Erythroblast (primary cell): Measurements from ENCODE around the gene WRAP73.

Experiments
- DNase-seq, 2 experiments: peaks; one replicate each; lab custom pipeline; 2025; lab: John Stamatoyannopoulos, UW
- GATA1 ChIP-seq: IDR thresholded peaks from 2 replicates; pipeline ENCODE4 v1.6.1; 2011; ENCODE audit warnings: low read depth, mild to moderate bottlenecking, control low read depth, low read length, moderate library complexity
- POLR2A ChIP-seq: IDR thresholded peaks from 2 replicates; pipeline ENCODE4 v1.6.1; 2011; ENCODE audit warnings: mild to moderate bottlenecking, low read length

WRAP73 gene

DNA sequence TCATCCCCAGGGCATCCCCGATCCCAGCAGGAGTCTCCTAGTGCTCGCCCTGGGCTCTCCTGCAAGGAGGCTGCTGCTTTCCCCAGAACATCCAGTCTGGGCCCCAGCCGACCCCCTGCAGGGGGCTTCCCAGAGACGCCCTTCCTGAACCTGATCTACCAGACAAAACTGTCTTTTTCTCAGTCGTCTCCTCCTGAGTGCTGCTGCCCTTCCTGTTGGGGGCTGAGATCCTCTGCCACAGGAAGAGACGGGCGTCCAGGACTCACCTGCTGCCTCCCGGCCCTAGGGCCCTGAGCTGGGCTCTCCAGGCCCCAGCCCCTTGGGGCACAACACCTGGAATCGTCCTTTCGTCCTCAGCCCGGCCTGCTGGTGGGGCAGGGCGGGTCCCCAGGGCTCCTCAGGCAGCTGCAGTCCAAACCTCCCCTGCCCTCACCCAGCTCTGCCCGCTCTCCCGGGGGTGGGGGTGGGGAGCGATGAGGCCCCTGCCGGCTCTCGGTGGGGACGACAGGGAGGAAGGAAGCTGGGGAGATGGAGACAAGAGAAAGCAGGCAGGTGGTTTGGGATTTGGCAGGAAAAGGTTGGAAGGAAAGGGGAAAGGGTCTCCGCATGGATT, 39.3 kb upstream of the WRAP73 start:
- no peak for DNase-seq
- TF ChIP-seq POLR2A (no peak), GATA1 (no peak)

DNA sequence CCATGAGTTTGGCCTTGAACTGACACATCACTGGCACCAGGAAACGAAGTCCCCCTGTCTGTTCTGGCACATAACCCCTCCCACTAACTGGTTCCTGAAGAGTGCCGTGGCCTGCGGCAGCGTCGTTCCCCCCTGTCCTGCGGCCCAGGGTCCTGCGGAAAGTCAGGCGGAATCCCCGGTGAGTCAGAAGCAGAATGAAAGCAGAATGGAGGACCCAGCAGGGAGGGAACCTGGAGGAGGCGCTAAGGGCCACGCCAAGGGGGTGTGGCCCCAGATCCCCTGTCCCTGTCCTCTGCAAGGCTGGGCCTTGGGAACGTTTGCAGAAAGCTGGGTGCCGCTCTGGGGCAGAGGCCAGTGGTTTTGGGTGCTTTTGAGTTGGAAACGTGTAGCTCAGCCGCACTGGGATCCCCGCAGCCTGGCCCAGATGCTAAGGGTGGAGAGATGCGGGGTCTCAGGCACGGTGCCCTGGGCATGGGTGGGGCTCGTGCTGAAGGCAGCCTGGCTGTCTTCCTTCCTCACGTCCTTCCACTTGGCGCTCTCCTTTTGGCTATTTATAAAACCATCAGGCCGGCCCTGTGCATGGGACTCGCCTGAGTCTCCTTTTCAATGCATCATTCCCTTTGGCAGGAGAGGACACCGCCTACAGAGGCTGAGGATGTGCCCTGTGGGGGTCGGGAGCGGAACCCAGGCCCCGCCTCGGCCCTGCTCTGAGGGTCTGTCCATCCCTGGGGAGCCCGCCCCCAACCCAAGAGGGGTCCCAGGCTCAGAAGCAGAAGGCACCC, 38.6 kb upstream of the WRAP73 start:
- TF ChIP-seq POLR2A, result no peak
- TF ChIP-seq GATA1, result no peak
- no peak for DNase-seq

DNA sequence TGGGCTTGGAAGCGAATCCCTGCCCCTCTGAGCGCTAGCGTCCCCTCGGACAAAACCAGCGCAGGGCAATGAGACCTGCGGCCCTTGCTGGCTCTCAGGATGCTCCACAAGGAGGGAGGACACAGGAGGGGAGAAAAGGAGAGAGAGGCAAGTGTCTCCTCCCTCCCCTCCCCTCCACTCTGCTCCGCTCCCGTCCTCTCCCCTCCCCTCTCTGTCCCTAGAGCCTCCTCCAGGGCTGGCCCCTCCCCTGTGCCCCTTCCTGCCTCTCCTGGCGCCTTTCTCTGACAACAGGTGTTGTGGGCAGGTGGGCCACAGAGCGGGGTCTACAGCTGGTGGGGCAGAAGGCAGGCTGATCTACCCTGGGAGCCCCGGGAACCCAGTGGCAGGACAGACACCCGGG, 37.6 kb upstream of the WRAP73 start:
- TF ChIP-seq GATA1 (no peak), POLR2A (no peak)
- DNase-seq, result no peak

DNA sequence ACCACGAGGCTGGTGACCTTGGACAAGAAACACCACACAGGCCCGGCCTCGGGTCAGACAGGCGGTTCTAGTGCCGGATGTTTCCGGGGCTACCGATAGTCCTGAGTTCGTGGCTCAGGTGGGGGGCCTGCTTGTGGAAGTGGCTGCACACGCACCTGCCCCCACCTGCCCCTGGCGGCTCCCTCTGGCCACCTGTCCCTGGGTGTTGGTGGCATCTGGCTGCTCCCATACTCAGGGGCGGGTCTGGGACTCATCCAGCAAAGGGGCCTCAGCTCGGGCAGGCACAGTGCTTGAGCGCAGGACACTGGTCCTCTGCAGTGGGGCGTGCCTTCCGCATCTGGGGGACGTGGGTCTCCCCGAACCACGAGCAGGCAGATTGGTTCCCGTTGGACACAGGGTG, 36.0 kb upstream of the WRAP73 start:
- TF ChIP-seq POLR2A, result no peak
- TF ChIP-seq GATA1, result no peak
- no peak for DNase-seq

DNA sequence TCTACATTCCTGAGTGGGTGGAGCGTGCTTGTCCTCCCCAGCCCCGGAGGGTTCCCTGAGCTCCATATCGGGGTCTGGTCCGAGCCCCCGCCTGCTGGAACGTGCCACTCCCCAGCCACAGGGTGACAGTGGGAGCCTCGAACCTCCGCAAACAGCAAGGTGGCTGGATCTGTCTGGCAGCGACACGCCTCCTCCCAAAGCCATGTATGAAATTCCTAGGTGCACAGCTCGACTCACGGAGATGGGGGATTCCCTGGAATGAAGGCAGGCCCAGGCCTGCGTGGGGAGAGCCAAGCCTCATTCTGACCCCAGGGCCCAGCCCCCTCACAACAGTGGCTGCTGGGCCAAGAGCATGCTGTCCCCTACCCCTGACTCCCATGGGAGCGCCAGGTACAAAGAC, 35.3 kb upstream of the WRAP73 start:
- DNase-seq, result no peak
- TF ChIP-seq POLR2A (no peak), GATA1 (no peak)

DNA sequence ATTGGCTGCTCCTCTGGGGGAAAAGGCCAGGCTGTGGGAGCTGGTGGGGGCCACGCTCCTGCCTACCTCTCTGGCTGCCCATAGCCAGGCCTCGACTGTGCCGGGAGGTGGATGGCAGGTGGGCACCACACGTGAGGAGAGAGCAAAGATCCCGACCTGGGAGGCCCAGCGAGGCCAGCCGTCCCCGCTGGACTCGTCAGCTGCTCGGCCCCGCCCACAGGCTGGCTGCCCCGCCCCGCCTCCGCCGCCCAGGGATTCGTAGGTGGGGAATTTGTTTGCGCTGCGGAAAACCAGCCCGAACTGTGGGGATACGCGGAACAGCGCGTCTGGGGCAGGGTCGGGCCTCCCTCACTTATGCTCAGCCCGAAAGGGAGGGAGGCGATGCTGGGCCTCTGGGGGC, 34.1 kb upstream of the WRAP73 start:
- TF ChIP-seq GATA1, result no peak
- TF ChIP-seq POLR2A, result no peak
- peak in 1 of 2 experiments; percentile 16 for DNase-seq

DNA sequence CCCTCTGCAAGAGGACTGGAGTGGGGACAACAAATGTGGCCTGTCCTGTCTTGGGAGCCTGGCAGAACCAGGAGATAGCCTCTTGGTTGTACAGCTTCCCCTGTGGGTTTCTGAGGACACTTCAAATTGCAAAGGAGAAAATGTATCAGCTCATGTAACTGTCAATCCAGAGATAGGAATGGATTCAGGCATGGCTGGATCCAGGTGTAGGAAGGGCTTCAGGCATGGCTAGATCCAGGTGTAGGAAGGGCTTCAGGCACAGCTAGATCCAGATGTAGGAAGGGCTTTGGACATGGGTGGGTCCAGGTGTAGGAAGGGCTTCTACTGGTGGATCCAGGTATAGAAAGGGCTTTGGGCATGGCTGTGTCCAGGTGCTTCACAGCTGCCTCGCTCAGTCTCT, 33.3 kb upstream of the WRAP73 start:
- TF ChIP-seq GATA1, result no peak
- no peak for TF ChIP-seq POLR2A
- no peak for DNase-seq

DNA sequence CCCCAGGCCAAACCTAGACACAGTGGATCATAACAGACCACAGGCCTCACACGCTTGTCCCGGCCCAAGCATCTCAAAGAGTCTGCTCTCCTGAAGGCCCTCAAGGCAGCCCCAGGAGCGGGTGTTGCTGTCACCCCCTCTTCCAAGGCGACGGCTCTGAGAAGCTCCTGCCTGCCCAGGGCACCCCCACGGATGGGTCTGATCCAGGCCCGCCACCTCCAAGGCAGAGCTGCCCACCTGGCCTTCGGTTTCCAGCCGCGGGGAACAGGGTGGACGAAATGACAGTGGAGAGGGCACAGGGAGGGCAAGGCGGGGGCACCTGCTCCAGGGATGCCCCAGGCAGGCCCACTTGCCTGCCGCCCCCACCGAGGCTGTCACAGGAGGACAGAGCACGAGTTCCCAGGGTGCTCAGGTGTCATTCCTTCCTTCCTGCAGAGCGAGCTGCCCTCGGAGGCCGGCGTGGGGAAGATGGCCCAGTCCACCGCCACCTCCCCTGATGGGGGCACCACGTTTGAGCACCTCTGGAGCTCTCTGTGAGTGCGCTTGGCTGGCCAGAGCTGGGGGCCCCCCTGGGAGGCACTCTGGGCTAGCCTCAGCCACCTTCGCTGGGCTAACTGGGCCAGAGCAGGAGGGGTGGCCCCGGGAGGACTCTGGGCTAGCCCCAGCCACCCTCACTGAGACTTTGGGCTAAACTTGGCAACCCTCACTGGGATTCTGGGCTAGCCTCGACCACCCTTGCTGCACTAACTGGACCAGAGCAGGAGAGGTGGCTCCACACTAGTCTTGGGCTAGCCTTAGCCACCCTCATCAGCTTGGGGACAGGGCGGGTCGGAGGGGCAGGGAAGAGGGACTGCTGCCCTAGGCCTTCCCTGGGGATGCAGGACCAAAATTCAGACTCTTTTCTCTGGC, 32.2 kb upstream of the WRAP73 start:
- TF ChIP-seq GATA1 (no peak), POLR2A (no peak)
- DNase-seq, result no peak

DNA sequence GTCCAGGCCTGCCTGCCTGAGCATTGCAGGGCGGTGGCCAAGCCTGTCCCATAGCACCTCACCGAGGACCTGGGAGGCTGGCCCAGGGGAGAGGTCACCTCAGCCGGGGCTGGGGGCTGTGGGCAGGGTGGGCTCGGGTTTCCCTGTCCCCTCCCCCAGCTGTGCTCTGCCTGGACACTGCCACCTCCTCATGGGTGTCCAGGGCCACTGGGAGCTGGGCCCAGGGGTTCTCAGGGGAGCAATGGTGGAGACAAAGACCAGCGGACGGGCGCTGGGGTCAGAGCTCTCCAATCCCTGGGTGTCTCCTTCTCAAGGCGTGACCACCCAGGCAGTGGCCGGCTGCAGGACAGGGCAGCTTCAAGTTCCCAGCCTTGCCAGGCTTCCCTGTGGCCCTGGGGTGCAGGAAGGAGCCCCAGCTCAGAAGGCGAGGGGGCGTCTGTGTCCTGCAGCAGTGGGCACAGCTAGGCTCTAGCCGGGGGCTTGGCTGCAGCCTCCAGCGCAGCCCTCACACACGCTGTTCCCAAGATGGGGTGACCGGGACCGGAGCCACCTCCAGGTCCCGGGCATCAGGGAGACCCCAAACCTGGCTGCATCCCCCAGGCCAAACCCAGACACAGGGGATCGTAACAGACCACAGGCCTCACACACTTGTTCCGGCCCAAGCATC, 31.5 kb upstream of the WRAP73 start:
- TF ChIP-seq POLR2A, result no peak
- TF ChIP-seq GATA1, result no peak
- no peak for DNase-seq

DNA sequence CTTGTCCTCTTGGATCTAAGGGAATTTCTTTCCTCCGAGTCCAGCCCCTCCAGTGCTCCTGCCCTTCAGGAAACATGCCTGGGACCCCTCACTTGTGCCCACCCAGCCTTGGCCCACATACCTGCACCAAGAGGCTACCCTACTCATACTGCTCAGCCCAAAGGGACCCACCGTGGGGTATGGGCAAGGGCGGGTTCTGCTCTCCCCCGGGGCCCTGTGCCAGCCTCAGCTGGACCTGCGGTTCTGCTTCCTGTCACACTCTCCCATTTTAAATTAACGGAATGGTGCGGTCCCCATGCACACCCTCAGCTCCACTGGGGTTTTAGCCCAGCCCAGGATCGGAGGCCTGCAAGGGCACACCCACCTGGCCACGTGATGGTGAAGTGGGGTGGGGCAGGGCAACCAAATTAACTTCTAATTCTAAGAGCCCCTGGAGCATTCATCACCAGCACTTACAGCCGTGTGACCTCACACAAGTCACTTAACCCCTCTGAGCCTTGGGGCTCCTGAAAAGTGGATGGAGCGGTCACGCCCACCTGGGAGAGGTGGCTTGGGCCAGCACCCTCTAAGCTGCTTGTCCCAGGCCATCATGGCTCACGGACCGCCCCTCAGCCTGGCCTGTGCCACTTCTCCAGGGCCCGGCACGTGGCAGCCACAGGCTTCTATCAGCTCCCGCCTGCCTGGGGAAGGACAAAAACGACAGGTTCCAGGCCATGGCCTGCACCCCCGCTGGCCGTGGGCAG, 30.8 kb upstream of the WRAP73 start:
- TF ChIP-seq POLR2A, result no peak
- no peak for TF ChIP-seq GATA1
- no peak for DNase-seq

DNA sequence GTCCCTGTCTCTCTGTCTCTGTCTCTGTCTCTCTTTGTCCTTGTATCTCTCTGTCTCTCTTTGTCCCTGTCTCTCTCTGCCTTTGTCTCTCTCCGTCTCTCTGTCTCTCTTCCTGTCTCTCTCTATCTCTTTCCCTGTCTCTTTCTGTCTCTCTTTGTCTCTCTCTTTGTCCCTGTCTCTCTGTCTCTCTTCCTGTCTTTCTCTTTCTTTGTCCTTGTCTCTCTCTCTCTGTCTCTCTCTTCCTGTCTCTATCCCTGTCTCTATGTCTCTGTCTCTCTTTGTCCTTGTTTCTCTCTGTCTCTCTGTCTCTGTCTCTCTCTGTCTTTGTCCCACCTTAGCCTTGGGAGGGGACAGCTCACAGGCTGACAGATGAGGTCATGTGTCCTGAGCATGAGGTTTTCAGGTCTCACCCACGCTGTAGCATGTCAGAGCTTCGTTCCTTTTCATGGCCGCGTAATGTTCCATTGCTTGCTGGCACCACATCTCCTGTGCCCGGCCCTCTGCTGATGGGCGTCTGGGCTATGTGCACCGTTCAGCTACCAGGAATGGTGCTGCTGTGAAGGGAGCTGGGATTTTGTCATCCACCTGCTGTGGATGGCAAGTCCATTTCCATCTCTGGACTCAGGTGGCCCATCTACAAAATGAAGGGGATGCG, 30.0 kb upstream of the WRAP73 start:
- DNase-seq, result no peak
- TF ChIP-seq GATA1 (no peak), POLR2A (no peak)

DNA sequence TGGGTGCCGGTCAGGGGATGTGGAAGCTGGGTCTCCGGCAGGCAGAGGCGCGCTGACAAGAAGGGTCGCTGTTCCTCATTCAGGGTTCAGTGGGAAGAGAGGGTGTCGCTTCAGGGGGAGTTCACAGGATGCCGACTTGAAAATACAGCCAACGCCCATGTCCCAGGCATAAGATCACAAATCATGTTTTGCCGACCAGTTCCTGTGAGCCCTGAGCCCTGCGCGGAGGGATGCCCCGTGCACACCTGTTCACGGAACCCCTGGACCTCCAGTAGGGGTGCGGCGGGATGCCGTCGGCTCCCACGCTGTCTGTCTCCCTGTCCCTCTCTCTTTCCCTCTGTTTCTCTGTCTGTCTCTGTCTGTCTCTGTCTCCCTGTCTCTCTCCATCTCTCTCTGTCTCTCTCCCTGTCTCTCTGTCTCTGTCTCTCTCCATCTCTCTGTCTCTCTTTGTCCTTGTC, 29.2 kb upstream of the WRAP73 start:
- DNase-seq, result no peak

More for the DNA sequence above, 29.2 kb upstream of the WRAP73 start:
- TF ChIP-seq GATA1 (no peak), POLR2A (no peak)
